Activated T-helper 1 cell treated with anti-CD3 and anti-CD28 coated beads, Interleukin-2, amount 50 U/mL, for 16 hours (primary cell): ENCODE measurements around the gene DCHS2.

Experiments
- DNase-seq, 2 donors: peaks; one replicate each; pipeline ENCODE4 v3.0.0-alpha.2; 2020; ENCODE audit warnings: low read depth in 1 of 2, low spot score in 1 of 2

Gene DCHS2, protein sequence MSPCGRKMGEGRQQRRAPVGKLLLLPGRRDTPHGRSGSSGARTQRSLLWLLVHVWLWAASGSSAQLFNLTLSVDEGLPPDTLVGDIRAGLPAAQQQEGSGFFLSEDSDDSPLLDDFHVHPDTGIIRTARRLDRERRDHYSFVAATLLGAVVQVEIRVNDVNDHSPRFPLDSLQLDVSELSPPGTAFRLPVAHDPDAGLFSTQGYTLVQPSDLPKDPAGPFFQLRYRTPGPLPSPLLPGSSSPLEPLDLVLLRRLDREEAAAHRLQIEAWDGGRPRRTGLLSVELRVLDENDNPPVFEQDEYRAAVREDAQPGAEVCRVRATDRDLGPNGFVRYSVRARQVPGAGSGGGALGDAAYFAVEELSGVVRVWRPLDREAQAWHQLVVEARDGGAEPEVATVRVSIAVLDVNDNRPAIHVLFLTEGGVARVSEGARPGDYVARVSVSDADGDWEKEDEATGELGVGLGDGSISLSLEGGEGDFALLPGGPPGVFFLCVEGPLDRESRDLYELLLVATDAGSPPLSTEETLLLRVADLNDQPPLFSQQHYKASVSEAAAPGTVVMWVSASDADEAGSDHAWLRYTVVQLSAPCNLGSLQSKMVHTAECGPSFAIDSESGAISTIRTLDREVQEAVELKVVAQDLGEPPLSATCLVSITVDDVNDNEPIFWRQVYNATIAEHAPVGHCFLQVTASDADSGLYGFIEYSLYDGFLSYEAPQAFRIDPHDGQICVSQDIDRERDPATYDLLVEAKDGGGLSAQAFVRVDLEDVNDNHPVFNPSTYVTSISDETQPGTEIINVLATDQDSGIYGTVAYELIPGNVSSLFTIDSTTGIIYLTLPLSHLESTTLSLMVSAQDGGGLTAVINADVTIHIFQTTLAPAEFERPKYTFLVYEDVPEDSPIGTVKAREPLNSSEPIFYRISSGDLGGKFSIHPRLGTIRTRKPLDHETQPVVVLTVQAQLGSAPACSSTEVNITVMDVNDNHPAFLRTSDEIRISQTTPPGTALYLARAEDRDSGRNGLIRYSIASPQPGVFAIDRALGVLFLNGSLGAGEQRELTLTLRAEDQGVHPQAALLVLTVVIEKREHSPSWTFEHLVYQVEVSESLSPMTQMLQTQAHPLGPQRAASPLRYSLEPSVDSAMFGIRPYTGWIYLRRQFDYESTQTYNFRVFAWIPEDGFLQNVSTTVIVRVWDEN (N-terminal part only)

DNA sequence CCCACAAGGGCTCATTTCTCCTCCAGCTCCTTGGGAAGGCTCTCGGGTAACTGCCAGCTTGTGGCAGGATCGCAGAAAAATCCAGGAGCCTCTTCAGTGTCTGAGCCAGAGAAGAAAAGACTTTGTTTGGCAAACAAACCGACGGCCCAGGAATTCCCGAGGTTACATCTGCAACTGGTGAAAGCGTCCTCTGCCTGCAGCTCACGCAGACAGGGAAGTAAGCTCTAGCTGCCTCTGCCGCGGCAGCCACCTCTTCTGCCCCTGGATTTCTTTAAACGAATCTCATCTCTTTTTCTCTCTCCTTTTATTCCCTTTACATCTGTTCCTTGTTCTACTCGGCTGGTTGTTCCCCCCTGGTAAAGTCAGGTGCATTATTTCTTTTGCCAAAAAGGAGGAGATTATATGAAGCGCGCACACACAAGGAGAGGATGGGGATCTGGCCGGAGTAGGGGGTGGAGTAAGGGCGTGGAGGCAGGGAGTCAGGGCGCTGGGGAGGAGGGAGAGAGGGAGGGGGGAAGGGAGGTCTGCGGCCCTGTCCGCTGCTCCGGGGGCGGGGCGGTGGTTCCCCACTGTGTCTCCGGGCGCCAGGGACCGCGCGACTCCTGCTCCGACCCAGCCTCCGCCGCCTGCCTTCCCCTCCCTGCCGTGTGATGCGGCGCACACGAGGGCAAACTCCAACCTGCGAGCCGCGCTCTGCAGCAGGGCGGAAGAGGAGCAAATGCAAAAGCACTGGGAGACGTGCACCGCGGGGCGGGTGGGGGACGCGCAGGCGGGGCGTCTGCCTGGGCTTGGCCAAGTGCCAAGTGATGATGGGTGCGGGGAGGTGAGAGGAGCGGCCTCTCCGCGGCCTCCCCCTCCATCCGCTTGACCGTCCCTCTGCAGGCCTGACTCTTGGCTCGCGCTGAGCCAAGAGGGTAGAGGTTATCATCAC is at the start of gene DCHS2:
DCHS2 (minus strand) TSS at position 459 of the 931 bp plus-strand sequence; CDS start at position 15, 444 bp downstream.
- no peak for DNase-seq

DNA sequence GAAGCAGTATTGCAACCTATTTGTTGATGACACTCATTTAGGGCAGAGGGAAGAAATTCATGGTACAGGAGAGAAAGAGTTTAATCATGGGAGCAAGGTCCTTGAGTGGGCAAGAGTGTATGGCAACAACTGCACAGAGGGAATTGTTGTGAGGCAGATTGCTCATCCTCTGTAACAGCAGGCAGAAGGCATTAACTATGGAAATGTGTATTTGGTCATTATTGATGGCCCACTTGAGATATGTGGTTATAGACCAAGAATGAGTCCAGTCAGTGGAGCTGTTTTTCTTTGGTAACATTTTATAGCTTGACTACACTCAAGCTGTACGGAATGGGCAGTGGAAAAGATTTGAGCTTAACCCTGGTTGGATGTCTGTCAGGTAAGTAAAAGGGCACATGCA is 42.7 kb upstream of the DCHS2 start:
- DNase-seq = no peak

DNA sequence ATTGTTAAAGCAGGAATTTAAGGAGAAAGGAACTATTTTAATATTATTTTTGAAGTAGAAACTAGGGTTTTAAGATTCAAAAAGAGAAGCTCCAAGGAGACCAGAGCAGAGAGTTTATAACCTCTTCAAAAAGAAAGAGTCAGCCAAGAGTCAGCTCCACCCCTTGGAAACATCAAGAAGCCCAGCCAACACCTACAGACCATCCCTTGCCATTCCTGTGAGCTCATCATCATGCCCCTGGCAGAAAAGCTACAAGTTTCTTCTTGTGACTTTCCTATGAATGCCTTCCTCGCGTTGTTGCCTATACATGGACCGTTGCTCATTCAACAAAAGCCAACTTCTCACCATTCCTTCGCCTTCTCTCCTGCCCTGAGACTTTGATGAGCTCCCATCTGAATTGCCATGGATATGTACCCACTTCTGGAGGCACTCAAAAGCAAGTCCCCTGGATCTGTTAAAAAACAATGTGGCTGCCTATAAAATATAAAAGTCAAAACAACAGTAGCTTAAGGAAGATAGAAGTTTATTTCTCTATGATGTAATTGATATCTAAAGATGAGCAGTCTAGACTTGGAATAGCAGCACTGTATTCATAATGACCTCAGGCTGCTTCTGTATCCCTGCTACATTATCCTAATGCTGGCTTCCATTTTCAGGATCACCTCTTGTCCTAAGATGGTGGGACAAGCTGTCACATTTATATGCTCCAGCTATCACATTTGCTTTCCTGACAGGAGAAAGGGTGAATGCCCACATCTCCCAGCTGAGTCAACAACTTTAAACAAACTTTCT is 38.3 kb upstream of the DCHS2 start:
- DNase-seq = no peak

DNA sequence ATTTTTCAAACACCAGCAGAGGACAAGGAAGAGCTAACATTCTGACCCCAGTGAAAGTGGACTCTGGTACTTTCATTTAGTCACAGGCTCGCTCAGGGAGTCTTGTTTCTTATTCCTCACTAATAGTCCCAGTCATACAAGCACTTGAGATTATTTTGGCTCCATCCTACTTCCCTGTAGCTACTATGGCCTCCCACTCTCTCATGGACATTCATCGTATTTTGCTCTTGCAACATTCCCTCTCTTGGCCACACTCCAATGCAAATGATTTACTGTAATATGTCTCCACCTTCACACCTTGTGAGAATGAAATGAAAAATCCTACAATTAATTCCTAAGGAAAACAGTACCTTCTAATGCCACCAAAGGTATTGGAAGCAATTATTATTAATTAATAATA is 37.3 kb upstream of the DCHS2 start:
- no peak for DNase-seq

DNA sequence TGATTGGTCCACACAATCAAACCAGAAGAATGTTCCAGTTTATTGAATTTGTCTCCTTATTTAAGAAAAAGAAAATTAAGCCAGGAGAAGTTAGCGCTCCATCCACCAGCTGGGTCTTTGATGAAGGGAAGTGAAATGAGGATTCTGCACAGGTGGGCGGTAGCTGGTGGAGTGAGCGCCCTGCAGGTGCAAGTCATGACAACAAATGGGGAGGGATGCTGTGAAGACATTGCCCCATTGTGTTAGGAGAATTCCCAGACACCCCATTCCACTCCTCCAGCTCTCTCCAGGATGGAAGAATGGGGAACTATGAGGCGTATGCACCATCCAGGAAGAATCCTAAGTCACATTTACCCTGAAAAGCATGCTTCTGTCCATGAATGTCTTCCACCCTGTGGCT is 35.7 kb upstream of the DCHS2 start:
- DNase-seq = no peak

DNA sequence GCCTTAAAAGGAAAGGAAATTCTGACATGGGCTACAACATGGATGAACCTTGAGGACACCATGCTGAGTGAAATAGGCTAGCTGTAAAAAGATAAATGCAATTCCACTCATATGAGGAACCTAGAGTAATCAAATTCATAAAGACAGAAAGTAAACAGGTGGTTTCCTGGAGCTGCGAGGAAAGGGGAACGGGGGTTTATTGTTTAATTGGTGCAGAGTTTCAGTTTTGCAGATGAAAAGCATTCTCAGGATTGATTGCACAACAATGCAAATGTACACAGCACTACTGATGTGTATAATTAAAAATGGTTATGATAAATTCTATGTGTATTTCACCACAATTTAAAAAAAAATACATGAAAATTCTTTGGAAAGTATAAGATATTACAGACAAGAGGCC is 34.6 kb upstream of the DCHS2 start:
- no peak for DNase-seq

DNA sequence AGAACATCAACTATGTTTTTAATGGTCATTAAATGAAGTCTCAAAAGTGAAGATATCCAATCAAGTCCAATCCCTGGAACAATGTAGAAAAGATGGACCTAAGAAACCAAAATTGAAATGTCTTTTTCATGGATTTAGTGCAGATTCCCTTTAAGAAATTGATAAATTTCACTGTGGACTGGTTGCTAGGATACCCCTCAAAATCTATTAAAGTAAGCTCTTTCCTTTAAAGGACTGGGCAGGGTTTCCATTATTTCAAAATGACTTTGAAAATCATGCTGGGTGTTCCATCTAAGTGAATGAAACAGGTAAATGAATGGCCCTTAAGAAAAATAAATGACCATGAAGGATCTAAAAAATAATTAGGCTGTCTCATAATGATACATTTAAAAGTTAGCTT is 30.0 kb upstream of the DCHS2 start:
- DNase-seq = no peak

DNA sequence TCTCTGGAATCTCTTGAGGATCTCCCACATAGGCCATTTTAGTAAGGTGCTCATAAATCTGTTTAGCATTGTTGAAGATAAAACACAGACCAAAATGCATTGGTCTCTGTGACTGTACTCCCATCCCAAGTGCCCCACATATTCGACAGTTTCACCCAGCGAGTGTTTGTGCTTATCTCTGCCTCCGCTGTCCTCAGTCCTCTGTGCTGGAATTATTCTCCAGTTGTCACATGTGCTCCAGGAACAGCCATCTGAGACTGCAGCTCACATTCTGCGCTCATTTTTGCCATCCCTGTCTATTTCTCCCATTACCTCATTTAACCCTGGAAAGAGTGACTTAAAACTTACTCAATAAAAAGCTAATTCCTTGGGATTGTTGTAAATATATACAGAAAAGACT is 27.6 kb upstream of the DCHS2 start:
- no peak for DNase-seq

DNA sequence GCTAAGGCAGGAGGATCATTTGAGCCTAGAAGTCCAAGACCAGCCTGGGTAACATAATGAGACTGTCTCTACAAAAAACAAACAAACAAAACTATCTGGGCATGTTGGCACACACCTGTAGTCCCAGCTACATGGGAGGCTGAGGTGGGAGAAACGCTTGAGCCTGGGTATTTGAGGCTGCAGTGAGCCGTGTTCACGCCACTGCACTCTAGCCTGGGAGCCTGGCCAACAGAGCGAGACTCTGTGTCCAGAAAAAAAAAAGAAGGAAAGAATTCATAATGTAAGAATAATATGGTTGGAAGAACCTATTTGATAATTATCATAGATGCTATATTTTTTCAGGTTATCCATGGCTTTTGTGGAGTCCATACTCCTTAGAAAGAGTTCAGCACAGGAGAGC is 26.0 kb upstream of the DCHS2 start:
- no peak for DNase-seq

DNA sequence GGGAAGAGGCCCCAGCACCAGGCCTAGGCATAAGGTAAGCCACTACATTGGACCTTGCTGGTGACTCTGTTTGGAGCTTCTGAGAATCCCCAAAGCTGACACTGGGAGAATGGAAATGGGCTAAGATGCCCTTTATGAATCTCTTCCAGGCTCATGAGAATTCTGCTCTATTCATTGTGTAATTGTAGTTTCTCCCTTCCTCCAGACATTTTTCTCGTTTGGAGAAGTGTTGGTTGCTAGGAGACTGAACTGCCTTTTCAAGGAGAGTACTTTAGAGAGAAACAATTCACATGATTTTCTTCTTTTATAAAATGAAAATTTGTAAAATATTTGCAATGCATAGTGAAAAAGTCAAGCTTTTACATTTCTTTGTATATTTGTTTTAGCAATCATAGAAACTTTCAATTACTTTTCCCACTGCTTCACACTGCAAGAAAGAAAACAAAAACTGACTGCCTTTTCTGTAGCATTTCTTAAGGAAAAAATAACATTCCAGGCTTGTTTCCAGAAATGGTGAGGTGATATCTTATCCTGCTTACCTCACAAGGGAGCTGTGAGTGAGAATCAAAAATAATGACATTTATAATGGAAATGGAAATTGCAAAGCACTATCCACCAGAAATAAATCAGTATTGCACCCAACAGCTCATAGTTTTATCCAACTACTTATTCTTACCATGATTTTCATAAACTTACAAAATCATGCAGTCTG is 24.9 kb upstream of the DCHS2 start:
- no peak for DNase-seq

DNA sequence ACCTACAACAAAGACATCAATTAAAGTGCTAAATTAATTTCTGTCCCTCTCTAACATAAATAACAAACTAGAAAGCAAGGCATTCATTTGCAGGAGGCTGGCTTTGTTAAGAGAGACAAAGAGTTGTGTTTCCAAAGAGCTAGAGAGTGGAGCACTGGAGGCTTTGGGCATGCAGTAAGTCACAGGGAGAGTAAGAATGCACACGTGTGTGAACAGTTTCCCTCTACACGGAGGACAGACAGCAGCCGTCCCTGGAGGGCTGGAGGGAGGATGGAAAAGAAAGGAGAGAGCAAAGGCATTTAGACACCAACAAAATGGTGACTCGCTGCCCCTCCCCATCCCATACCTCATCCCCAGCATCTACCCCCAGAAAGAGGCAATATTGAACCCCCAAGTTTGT is 20.4 kb upstream of the DCHS2 start:
- DNase-seq = no peak

DNA sequence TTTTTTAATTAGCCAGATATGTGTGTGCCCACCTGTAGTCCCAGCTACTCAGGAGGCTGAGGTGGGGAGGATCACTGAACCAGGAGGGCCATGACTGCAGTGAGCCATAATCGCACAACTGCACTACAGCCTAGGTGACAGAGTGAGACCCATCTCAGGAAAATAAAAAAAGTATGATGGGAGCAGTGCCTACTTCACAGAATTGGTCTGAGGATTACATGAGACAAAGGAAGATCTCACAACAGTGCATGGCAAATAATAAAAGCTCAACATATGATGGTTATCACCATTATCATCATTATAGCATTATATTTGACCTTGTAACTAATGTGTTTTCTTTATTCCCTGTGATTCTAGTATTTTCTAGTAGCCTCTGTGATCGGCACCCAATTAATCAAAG is 19.9 kb upstream of the DCHS2 start:
- DNase-seq = no peak

DNA sequence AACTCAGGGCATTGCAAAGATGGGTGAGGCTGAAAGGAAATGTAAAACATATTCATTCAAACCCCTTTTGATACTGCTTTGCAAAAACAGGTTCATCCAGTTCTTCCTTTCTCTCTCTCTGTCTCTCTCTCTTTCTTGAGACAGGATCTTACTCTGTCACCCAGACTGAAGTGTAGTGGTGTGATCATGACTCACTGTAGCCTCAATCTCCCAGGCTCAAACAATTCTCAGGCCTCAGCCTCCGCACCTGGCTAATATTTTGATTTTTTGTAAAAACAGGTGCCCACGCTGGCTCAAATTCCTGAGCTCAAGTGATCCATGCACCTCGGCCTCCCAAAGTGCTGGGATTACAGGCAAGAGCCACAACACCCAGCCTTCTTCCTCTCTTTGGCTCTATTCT is 15.6 kb upstream of the DCHS2 start:
- DNase-seq = no peak

DNA sequence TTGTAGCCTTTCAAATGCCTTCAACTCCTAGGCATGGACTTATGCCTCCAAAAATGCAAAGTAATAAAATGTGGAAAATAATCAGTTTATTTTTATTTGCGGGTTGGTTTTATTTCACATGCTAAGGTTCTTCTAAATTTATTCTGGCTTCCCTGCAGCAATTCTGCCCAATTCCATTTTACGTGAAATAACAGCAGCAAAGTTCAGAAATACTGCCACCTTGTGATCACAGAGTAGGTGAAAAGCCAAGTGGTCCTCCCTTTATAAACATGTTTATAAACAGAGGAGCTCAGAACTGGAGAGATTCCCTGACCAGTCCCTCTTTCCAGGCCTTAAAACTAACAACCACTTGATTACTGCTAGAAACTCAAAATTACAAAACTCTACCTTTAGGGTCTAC is 14.7 kb upstream of the DCHS2 start:
- no peak for DNase-seq

DNA sequence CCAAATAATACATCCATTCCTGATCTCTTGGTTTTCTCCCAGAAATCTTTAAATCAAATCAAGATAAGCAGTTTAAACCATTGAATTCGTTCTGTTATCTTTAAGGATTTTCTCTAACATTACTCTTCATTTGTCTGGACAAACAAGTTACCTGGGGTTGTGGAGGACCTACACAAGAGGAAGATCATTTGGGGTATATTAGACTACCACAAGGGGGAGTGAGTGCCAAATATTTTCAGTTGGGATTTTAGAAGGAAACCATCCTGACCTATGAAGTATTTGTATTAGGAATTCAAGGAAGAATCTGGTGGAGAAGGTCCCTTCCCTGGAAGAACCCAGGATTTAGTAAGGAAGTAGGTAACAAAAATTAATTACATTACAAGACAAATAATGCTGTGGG is 12.0 kb upstream of the DCHS2 start:
- DNase-seq = no peak

DNA sequence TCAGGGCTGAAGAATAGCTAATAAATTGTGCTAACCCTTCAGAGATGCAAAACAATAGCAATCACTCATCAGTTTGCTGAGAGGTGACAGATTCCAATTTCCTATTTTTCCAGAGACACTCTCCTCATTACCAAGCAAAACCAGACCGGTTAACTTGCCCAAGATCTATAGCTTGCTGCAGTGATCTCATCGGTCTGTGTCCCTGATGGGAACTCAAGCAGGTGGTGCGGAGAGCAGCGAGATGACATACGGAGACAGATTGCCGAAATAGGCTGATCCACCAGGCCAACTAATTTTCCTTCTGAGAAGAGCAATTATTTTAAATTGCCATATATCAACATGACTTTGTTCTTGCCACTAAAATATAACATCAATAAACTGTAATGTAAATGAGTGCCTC is 10.5 kb upstream of the DCHS2 start:
- no peak for DNase-seq

DNA sequence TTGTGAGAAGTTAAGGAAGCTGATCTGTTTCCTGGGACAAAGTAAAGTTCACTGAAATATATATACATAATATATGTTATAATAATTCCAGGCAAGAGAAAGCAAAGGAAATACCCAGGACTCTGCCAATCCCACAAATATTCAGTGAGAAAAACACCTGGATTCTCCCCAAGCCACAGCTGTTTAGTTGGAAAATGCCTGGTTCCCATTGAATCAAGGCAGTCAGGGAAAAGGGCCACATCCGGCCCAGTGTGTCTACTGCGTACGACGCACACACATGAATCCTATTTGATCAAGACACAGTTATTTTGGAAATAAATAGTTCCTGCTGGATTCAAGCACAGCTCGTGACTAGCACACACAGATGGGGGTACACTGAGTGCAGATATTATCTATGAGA is 6.3 kb upstream of the DCHS2 start:
- no peak for DNase-seq

DNA sequence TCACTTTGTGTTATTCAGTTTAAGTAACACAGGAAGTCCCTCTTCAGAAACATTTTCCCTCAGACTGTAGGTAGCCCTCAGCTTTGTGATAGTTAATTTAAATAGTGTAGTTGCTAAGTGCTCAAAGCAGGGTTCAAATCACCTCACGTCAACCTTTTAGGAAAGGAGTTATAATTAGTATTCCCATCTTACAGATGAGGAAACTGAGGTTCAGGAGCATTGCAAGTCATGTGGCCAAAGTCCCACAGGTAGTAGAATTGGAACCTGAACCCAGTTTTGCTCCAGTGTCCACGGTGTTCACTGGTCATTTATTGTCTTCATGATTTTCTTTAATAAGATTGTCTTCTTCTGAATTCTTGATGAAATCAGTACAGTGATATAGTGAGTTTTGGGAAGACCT is 4.3 kb upstream of the DCHS2 start:
- DNase-seq = no peak

DNA sequence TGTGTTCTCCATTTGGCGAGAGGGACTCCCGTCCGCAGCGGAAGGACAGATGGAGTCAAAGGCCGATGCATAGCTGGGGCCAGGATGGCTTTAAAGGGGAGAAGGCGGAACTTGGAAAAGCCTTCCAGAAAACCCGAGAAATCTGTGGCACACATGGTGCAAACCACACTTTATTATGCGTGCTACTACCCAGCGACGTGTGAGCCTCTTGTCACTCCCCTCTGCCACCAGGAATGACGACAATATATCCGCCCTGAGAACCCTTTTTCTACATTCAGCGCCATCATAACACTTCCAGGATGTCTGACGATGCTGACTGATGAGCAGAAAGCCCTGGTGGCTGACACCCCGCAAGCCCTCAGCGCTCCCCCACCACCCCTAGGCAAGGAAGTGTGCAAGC is 689 bp upstream of the DCHS2 start:
- no peak for DNase-seq
